ENCODE data around the gene KCTD18. TPM values are rescaled to one million over a fixed set of nuclear protein-coding genes. Genes with fewer than 3 reads are reported as not detected.

The KCTD18 gene
- total RNA-seq, 1 donor from 2014 or later, result 8.9 TPM

Other genes with a start within 250 kb of the KCTD18 start
- gene SPATS2L, start 203.4 kb downstream of the KCTD18 start, total RNA-seq, result 66.8 TPM
- gene SGO2, start 16.1 kb upstream of the KCTD18 start, total RNA-seq, result 0.50 TPM
- gene AOX1, start 75.9 kb upstream of the KCTD18 start, total RNA-seq, result 1,212 TPM